Tibial nerve (tissue), 4 donors: ENCODE data around the gene TRIM25. TPM values are rescaled to one million over a fixed set of nuclear protein-coding genes. Genes with fewer than 3 reads are reported as not detected.

Source experiments
- DNase-seq, 2 donors: peaks; one replicate each; pipeline ENCODE4 v3.0.0-alpha.2; 2019; ENCODE audit warnings: low spot score in 2 of 2
- H3K27ac ChIP-seq, 4 donors: fragments of 200-600 bp; sonication (generic) in 3 of 4; one replicate each; pipeline ENCODE4 v1.5.1; 2017 to 2019; ENCODE audit warnings: mild to moderate bottlenecking in 1 of 4
- H3K27me3 ChIP-seq, 2 donors: fragments of 200-600 bp; sonication (generic) in 1 of 2; one replicate each; pipeline versions ENCODE4 v1.5.1 to v1.6.0; 2017 to 2019
- H3K36me3 ChIP-seq, 3 donors: fragments of 200-600 bp; sonication (generic); one replicate each; pipeline ENCODE4 v1.5.1; 2018 to 2019
- H3K4me1 ChIP-seq, 4 donors: fragments of 200-600 bp; sonication (generic) in 3 of 4; one replicate each; pipeline ENCODE4 v1.5.1; 2017 to 2019
- H3K4me3 ChIP-seq, 4 donors: fragments of 200-600 bp; sonication (generic) in 3 of 4; one replicate each; pipeline ENCODE4 v1.5.1; 2017 to 2019; ENCODE audit warnings: mild to moderate bottlenecking in 1 of 4, moderate library complexity in 1 of 4
- H3K9me3 ChIP-seq, 4 donors: fragments of 200-600 bp; sonication (generic) in 3 of 4; one replicate each; pipeline ENCODE4 v1.5.1; 2017 to 2019
- EP300 ChIP-seq, 2 donors: sonication (generic); formaldehyde crosslinking; IDR thresholded peaks; one replicate each; pipeline ENCODE4 v1.6.1; 2017; ENCODE audit warnings: antibody characterized with exemption in 2 of 2, mild to moderate bottlenecking in 1 of 2
- POLR2A ChIP-seq, 2 donors: fragments of 450-650 bp; IDR thresholded peaks; one replicate each; pipeline ENCODE4 v1.6.1; 2017; ENCODE audit warnings: antibody characterized with exemption in 2 of 2, mild to moderate bottlenecking in 2 of 2, moderate library complexity in 2 of 2
- WGBS, 2 donors: methylation state at CpG; one replicate each; pipeline ENCODE4 v1.1.5; 2018; 5-methylcytosine and 5-hydroxymethylcytosine counted together
- total RNA-seq, 4 donors: library from RNA; depleted of rRNA; stranded (reverse); fragments of >200 nt; gene quantifications; one replicate each; pipeline ENCODE4 v1.1.0, GENCODE V29; 2016
- TF ChIP-seq, protein P1 (sequence below), 5 experiments: fragments of 200-600 bp in 3 of 5; fragments of 450-650 bp in 2 of 5; sonication (generic) in 3 of 5; IDR thresholded peaks; one replicate each; pipeline ENCODE4 v1.5.1; 2016 to 2019; ENCODE audit warnings: antibody characterized with exemption in 5 of 5, mild to moderate bottlenecking in 3 of 5, moderate library complexity in 2 of 5

The TRIM25 gene
- total RNA-seq, 4 donors from 2014 or later = 19.9 to 49.2 (median 31.5) TPM

GRCh38 chr17:56867948-56868376 is 45.9 kb downstream of the TRIM25 start:
- no peaks in the 10 kb centered on the region for H3K9me3 ChIP-seq
- H3K36me3 ChIP-seq = peaks cover 0 to 3% (median 0%) of the 10 kb centered on the region in 3 donors
- TF ChIP-seq, protein P1, sequence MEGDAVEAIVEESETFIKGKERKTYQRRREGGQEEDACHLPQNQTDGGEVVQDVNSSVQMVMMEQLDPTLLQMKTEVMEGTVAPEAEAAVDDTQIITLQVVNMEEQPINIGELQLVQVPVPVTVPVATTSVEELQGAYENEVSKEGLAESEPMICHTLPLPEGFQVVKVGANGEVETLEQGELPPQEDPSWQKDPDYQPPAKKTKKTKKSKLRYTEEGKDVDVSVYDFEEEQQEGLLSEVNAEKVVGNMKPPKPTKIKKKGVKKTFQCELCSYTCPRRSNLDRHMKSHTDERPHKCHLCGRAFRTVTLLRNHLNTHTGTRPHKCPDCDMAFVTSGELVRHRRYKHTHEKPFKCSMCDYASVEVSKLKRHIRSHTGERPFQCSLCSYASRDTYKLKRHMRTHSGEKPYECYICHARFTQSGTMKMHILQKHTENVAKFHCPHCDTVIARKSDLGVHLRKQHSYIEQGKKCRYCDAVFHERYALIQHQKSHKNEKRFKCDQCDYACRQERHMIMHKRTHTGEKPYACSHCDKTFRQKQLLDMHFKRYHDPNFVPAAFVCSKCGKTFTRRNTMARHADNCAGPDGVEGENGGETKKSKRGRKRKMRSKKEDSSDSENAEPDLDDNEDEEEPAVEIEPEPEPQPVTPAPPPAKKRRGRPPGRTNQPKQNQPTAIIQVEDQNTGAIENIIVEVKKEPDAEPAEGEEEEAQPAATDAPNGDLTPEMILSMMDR (IDR thresholded peaks at IDR 0.05) = no peak
- TF ChIP-seq EP300 (IDR thresholded peaks at IDR 0.05) (no peak), POLR2A (IDR thresholded peaks at IDR 0.05) (no peak)
- no peak overlapping the region for H3K4me3 ChIP-seq
- DNase-seq = no peak
- WGBS, 2 donors = 41 to 43% methylated on average over 2 of the region's 2 CpGs
- H3K27ac ChIP-seq = no peak overlapping the region
- no peaks in the 10 kb centered on the region for H3K27me3 ChIP-seq
- H3K4me1 ChIP-seq = no peaks in the 10 kb centered on the region

- TF ChIP-seq EP300 (IDR thresholded peaks at IDR 0.05) (no peak), POLR2A (IDR thresholded peaks at IDR 0.05) (no peak)
- TF ChIP-seq, protein P1 (IDR thresholded peaks at IDR 0.05) = no peak
- no peak overlapping the region for H3K4me3 ChIP-seq
- DNase-seq = no peak
- 53 to 87% methylated on average over 3 of the region's 3 CpGs for WGBS, 2 donors
- no peaks in the 10 kb centered on the region for H3K4me1 ChIP-seq
- H3K27ac ChIP-seq = no peak overlapping the region
- no peaks in the 10 kb centered on the region for H3K27me3 ChIP-seq
- H3K36me3 ChIP-seq = peaks cover 0 to 18% (median 0%) of the 10 kb centered on the region in 3 donors
- H3K9me3 ChIP-seq = no peaks in the 10 kb centered on the region
Observed at GRCh38 chr17:56866496-56866895, 47.4 kb downstream of the TRIM25 start.

GRCh38 chr17:56866076-56866475 is 47.8 kb downstream of the TRIM25 start:
- Histone ChIP-seq H3K9me3 (no peaks in the 10 kb centered on the region), H3K27ac (no peak overlapping the region), H3K4me3 (no peak overlapping the region), H3K27me3 (no peaks in the 10 kb centered on the region), H3K36me3 (peaks cover 0 to 22% (median 0%) of the 10 kb centered on the region in 3 donors), H3K4me1 (no peaks in the 10 kb centered on the region)
- 70 to 75% methylated on average over 5 of the region's 5 CpGs for WGBS, 2 donors
- TF ChIP-seq POLR2A (IDR thresholded peaks at IDR 0.05) = no peak
- TF ChIP-seq, protein P1 (IDR thresholded peaks at IDR 0.05) = no peak
- no peak for TF ChIP-seq EP300 (IDR thresholded peaks at IDR 0.05)
- DNase-seq = no peak

DNA sequence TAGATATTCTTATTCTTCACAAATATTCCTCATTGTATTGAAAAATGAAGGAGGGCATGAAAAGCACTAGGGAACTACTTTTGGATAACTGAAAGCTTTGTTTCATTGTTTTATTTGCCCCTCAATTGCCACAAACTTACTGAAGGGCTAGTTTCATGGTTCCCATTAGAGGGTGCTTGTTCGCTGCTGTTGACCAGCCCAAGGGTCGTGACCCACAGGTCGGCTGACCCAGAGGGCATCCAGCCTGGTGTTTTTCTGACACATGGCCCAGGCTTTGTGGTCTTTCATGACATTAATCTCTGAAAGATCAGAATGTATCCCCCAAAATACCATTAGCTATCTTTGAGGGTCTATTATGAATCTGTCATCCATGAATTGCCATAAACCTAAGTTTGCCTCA is 49.9 kb downstream of the TRIM25 start:
- TF ChIP-seq, protein P1 (IDR thresholded peaks at IDR 0.05) = no peak
- no peak for TF ChIP-seq EP300 (IDR thresholded peaks at IDR 0.05)
- no peak for TF ChIP-seq POLR2A (IDR thresholded peaks at IDR 0.05)
- H3K27ac ChIP-seq = no peak overlapping the region
- H3K27me3 ChIP-seq = no peaks in the 10 kb centered on the region
- H3K36me3 ChIP-seq = peaks cover 0 to 35% (median 0%) of the 10 kb centered on the region in 3 donors
- 37 to 65% methylated on average over 3 of the region's 3 CpGs for WGBS, 2 donors
- no peak for DNase-seq
- H3K4me3 ChIP-seq = no peak overlapping the region
- H3K9me3 ChIP-seq = no peaks in the 10 kb centered on the region
- no peaks in the 10 kb centered on the region for H3K4me1 ChIP-seq

DNA sequence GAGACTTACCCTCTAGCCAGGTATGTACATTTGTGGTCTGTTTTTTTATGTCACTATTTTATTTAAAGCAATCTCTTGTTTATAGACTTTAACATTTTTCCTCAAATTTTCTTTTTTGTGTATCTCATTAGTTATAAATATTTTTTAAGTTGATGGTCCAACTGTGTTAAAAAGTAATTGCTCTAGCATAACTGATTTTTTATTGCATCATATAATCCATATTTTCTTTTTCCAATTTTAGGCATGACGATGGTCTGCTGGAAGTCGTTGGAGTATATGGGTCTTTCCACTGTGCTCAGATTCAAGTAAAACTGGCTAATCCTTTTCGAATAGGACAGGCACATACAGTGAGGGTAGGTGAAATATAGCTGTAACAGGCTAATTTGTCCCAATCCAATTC is 52.0 kb downstream of the TRIM25 start:
- Histone ChIP-seq H3K4me1 (no peaks in the 10 kb centered on the region), H3K4me3 (no peak overlapping the region), H3K36me3 (peaks cover 0 to 45% (median 0%) of the 10 kb centered on the region in 3 donors), H3K9me3 (no peaks in the 10 kb centered on the region), H3K27ac (no peak overlapping the region), H3K27me3 (no peaks in the 10 kb centered on the region)
- 90 to 95% methylated on average over 3 of the region's 3 CpGs for WGBS, 2 donors
- DNase-seq = no peak
- TF ChIP-seq, protein P1 (IDR thresholded peaks at IDR 0.05) = no peak
- no peak for TF ChIP-seq POLR2A (IDR thresholded peaks at IDR 0.05)
- TF ChIP-seq EP300 (IDR thresholded peaks at IDR 0.05) = no peak
